CD8-positive, alpha-beta memory T cell (primary cell): ENCODE results near the gene SPIRE2. TPM values are rescaled to one million over a fixed set of nuclear protein-coding genes. Genes with fewer than 3 reads are reported as not detected.
"Not testable (repeated sequence)": the region's sequence is repeated elsewhere in the genome, so short reads cannot be mapped to it uniquely, and the experiment has no call there.

Experiments
- CTCF ChIA-PET: fragments of 350-600 bp; sonication (Branson Sonifier 250); formaldehyde crosslinking; loops from one replicate; lab custom pipeline; 2021; ENCODE audit warnings: antibody characterized with exemption; lab: Charles Lee
- POLR2A ChIA-PET: fragments of 350-600 bp; sonication (Branson Sonifier 250); formaldehyde crosslinking; loops from one replicate; lab custom pipeline; 2021; ENCODE audit warnings: antibody characterized with exemption; lab: Charles Lee
- DNase-seq, 5 donors: peaks; one replicate each; pipeline versions ENCODE4 v3.0.0 to v3.0.0-alpha.2; 2020 to 2022; ENCODE audit warnings: mixed read lengths in 1 of 5
- H3K27ac ChIP-seq: one replicate; pipeline ENCODE4 v1.7.0; 2013; ENCODE audit warnings: low read depth, mild to moderate bottlenecking, low read length, moderate library complexity
- H3K27me3 ChIP-seq: 2 replicates; pipeline ENCODE4 v1.7.0; 2013; ENCODE audit warnings: low read length, mild to moderate bottlenecking; ENCODE audit not compliant: insufficient read depth, poor library complexity, severe bottlenecking
- H3K36me3 ChIP-seq: 2 replicates; pipeline ENCODE4 v1.7.0; 2013; ENCODE audit warnings: mild to moderate bottlenecking, low read length, moderate library complexity; ENCODE audit not compliant: insufficient read depth
- H3K4me1 ChIP-seq: 2 replicates; pipeline ENCODE4 v1.7.0; 2013; ENCODE audit warnings: mild to moderate bottlenecking, low read length, moderate library complexity; ENCODE audit not compliant: insufficient read depth
- H3K4me3 ChIP-seq: 2 replicates; pipeline ENCODE4 v1.7.0; 2013; ENCODE audit warnings: mild to moderate bottlenecking, low read length
- H3K9me3 ChIP-seq: 2 replicates; pipeline ENCODE4 v1.7.0; 2013; ENCODE audit warnings: mild to moderate bottlenecking, low read length
- H3K27ac Mint-ChIP-seq, 8 donors: one replicate each; pipeline ENCODE4 v1.8.0; 2020 to 2021; ENCODE audit warnings: mixed read lengths in 8 of 8, mild to moderate bottlenecking in 6 of 8, inconsistent platforms in 3 of 8, moderate library complexity in 3 of 8
- H3K27me3 Mint-ChIP-seq, 2 donors: one replicate each; pipeline ENCODE4 v1.8.0; 2020 to 2021; ENCODE audit warnings: mixed read lengths in 2 of 2, mild to moderate bottlenecking in 1 of 2, moderate library complexity in 1 of 2
- H3K36me3 Mint-ChIP-seq, 3 donors: one replicate each; pipeline ENCODE4 v1.8.0; 2020 to 2021; ENCODE audit warnings: mixed read lengths in 3 of 3, inconsistent platforms in 1 of 3, mild to moderate bottlenecking in 1 of 3
- H3K4me1 Mint-ChIP-seq, 3 donors: one replicate each; pipeline ENCODE4 v1.8.0; 2020 to 2021; ENCODE audit warnings: mixed read lengths in 3 of 3, inconsistent platforms in 1 of 3, mild to moderate bottlenecking in 1 of 3
- H3K4me3 Mint-ChIP-seq, 7 donors: one replicate each; pipeline ENCODE4 v1.8.0; 2020 to 2021; ENCODE audit warnings: mixed read lengths in 7 of 7, mild to moderate bottlenecking in 6 of 7, moderate library complexity in 4 of 7, inconsistent platforms in 2 of 7
- H3K9me3 Mint-ChIP-seq, 5 donors: one replicate each; pipeline ENCODE4 v1.8.0; 2020 to 2022; ENCODE audit warnings: mixed read lengths in 5 of 5, mild to moderate bottlenecking in 3 of 5, moderate library complexity in 2 of 5, inconsistent platforms in 1 of 5
- polyA plus RNA-seq: library from polyadenylated mRNA; unstranded; fragments of 300-500 nt; fragmentation: Illumina TruSeq; gene quantifications from one replicate; pipeline ENCODE4 v1.2.3, GENCODE V29; 2021
- total RNA-seq, 2 experiments: library from RNA; stranded (reverse); gene quantifications; one replicate each; pipeline ENCODE4 v1.2.3, GENCODE V29; 2021

The SPIRE2 gene
- total and polyA plus RNA-seq, 3 experiments from 2014 or later = 0.18 to 1.4 (median 0.37) TPM

GRCh38 chr16:89834813-89835363 is 6.6 kb downstream of the SPIRE2 start:
- H3K36me3 Mint-ChIP-seq, CTCF ChIA-PET, POLR2A ChIA-PET: not testable (repeated sequence)

GRCh38 chr16:89836484-89836883 is 8.2 kb downstream of the SPIRE2 start:
- Mint-ChIP-seq H3K4me1 (peaks cover 22 to 34% (median 25%) of the 10 kb centered on the region in 3 donors), H3K27me3 (peaks cover 5 to 15% of the 10 kb centered on the region in 2 donors)
- H3K36me3 ChIP-seq, H3K27ac Mint-ChIP-seq, H3K36me3 Mint-ChIP-seq, H3K27me3 ChIP-seq, H3K27ac ChIP-seq, H3K4me3 Mint-ChIP-seq, H3K9me3 ChIP-seq, POLR2A ChIA-PET, H3K4me3 ChIP-seq, DNase-seq, H3K9me3 Mint-ChIP-seq: not testable (repeated sequence)
- peaks cover 26% of the 10 kb centered on the region for H3K4me1 ChIP-seq
- CTCF ChIA-PET = interaction anchor here (2.0 kb wide), 1 partner anchor 21 kb away, joined by 4 read pairs; no protein-coding TSS in a partner anchor

More at GRCh38 chr16:89834813-89835363, 6.6 kb downstream of the SPIRE2 start:
- H3K27ac ChIP-seq, H3K9me3 ChIP-seq, H3K27ac Mint-ChIP-seq, H3K36me3 ChIP-seq, H3K4me3 Mint-ChIP-seq, H3K4me3 ChIP-seq, H3K27me3 ChIP-seq, H3K9me3 Mint-ChIP-seq, DNase-seq: not testable (repeated sequence)
- peaks cover 18 to 29% (median 19%) of the 10 kb centered on the region in 3 donors for H3K4me1 Mint-ChIP-seq
- H3K27me3 Mint-ChIP-seq = peaks cover 10 to 22% of the 10 kb centered on the region in 2 donors
- H3K4me1 ChIP-seq = peaks cover 19% of the 10 kb centered on the region

GRCh38 chr16:89837014-89837546 is 8.8 kb downstream of the SPIRE2 start:
- Mint-ChIP-seq H3K4me1 (peaks cover 22 to 38% (median 25%) of the 10 kb centered on the region in 3 donors), H3K27me3 (peaks cover 1 to 9% of the 10 kb centered on the region in 2 donors), H3K36me3 (no peaks in the 10 kb centered on the region), H3K4me3 (peak overlapping the region; percentile 62 to 93 (median 71)), H3K9me3 (peaks cover 0 to 5% (median 0%) of the 10 kb centered on the region in 5 donors), H3K27ac (peak overlapping the region in 3 of 8 donors; percentile 35 to 47 (median 47))
- DNase-seq = no peak
- H3K4me3 ChIP-seq = peak overlapping the region; percentile 25
- peaks cover 28% of the 10 kb centered on the region for H3K4me1 ChIP-seq
- H3K9me3 ChIP-seq = no peaks in the 10 kb centered on the region
- ChIA-PET POLR2A (interaction anchor here (0.5 to 1.2 kb wide), 3 partner anchors 12 to 36 kb away, joined by 3 to 7 read pairs (median 3); partner anchors contain the start of gene TCF25), CTCF (interaction anchor here (1.2 to 2.0 kb wide), 3 partner anchors 8 to 99 kb away, joined by 3 to 5 read pairs (median 4); no protein-coding TSS in a partner anchor)
- H3K27ac ChIP-seq = no peak overlapping the region
- no peaks in the 10 kb centered on the region for H3K36me3 ChIP-seq
- no peaks in the 10 kb centered on the region for H3K27me3 ChIP-seq

- Histone ChIP-seq H3K27me3 (no peaks in the 10 kb centered on the region), H3K27ac (no peak overlapping the region), H3K4me1 (peaks cover 39% of the 10 kb centered on the region), H3K36me3 (no peaks in the 10 kb centered on the region), H3K4me3 (no peak overlapping the region), H3K9me3 (no peaks in the 10 kb centered on the region)
- H3K27ac Mint-ChIP-seq = peak overlapping the region; percentile 56 to 91 (median 83)
- ChIA-PET POLR2A (interaction anchor here (0.9 kb wide), 1 partner anchor 32 kb away, joined by 4 read pairs; the partner anchor contains the start of gene TCF25), CTCF (interaction anchor here (3.1 kb wide), 1 partner anchor 19 kb away, joined by 17 read pairs; no protein-coding TSS in a partner anchor)
- H3K4me1 Mint-ChIP-seq = peaks cover 30 to 51% (median 34%) of the 10 kb centered on the region in 3 donors
- H3K9me3 Mint-ChIP-seq = no peaks in the 10 kb centered on the region
- no peaks in the 10 kb centered on the region for H3K27me3 Mint-ChIP-seq
- peak overlapping the region in 6 of 7 donors; percentile 24 to 89 (median 49) for H3K4me3 Mint-ChIP-seq
- no peaks in the 10 kb centered on the region for H3K36me3 Mint-ChIP-seq
- peak; percentile 52 to 90 (median 68) for DNase-seq
Observed at GRCh38 chr16:89841275-89841674, 13.0 kb downstream of the SPIRE2 start.

GRCh38 chr16:89842471-89843408 is 14.5 kb downstream of the SPIRE2 start:
- Mint-ChIP-seq H3K9me3 (no peaks in the 10 kb centered on the region), H3K4me1 (peaks cover 24 to 44% (median 30%) of the 10 kb centered on the region in 3 donors), H3K27ac (peak overlapping the region in 1 of 8 donors; percentile 60), H3K36me3 (no peaks in the 10 kb centered on the region), H3K27me3 (no peaks in the 10 kb centered on the region), H3K4me3 (peak overlapping the region in 1 of 7 donors; percentile 31)
- Histone ChIP-seq H3K27me3 (no peaks in the 10 kb centered on the region), H3K9me3 (no peaks in the 10 kb centered on the region), H3K4me3 (no peak overlapping the region), H3K27ac (no peak overlapping the region), H3K4me1 (peaks cover 30% of the 10 kb centered on the region), H3K36me3 (no peaks in the 10 kb centered on the region)
- CTCF ChIA-PET = interaction anchor here (1.0 to 3.1 kb wide), 2 partner anchors 18 to 28 kb away, joined by 3 to 17 read pairs; no protein-coding TSS in a partner anchor
- POLR2A ChIA-PET = interaction anchor here (0.6 kb wide), 1 partner anchor 166 kb away, joined by 5 read pairs; no protein-coding TSS in a partner anchor
- no peak for DNase-seq

GRCh38 chr16:89843409-89844350 is 15.4 kb downstream of the SPIRE2 start:
- H3K4me3 Mint-ChIP-seq = no peak overlapping the region
- DNase-seq = no peak
- H3K27ac ChIP-seq = no peak overlapping the region
- H3K36me3 Mint-ChIP-seq = no peaks in the 10 kb centered on the region
- CTCF ChIA-PET = interaction anchor here (1.0 to 3.1 kb wide), 2 partner anchors 17 to 27 kb away, joined by 3 to 17 read pairs; no protein-coding TSS in a partner anchor
- no peaks in the 10 kb centered on the region for H3K27me3 Mint-ChIP-seq
- peaks cover 21% of the 10 kb centered on the region for H3K4me1 ChIP-seq
- no peak overlapping the region for H3K4me3 ChIP-seq
- peak overlapping the region in 1 of 8 donors; percentile 50 for H3K27ac Mint-ChIP-seq
- POLR2A ChIA-PET = interaction anchor here (0.6 kb wide), 1 partner anchor 165 kb away, joined by 5 read pairs; no protein-coding TSS in a partner anchor
- no peaks in the 10 kb centered on the region for H3K9me3 Mint-ChIP-seq
- H3K4me1 Mint-ChIP-seq = peaks cover 18 to 35% (median 22%) of the 10 kb centered on the region in 3 donors
- H3K27me3 ChIP-seq = no peaks in the 10 kb centered on the region
- no peaks in the 10 kb centered on the region for H3K36me3 ChIP-seq
- H3K9me3 ChIP-seq = no peaks in the 10 kb centered on the region
